Stimulated activated naive CD4-positive, alpha-beta T cell treated with Interleukin-2 at 50 U/mL for 16 hours (primary cell): Measurements from ENCODE around the gene CLMN.

Experiments used
- DNase-seq: peaks from one replicate; lab custom pipeline; 2025; lab: John Stamatoyannopoulos, UW

CLMN gene

DNA sequence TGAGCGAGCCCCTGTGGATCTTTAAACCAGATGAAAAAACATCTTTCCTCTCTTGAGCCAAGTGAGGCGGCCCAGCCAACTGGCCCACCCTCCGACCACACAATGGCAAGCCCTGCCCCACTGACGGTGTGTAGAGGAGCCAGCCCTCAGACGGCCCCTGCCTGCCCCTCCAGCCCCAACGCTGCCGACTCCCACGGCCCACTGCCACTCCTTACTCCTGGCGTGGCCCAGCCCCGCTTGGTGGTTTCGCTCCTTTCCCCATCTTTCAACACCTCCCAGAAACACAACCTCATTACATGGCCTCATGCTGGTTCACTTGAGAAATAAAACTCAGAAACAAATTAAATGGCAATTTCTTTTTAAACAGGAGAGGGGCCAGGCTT, 81.8 kb downstream of the CLMN start:
- DNase-seq: no peak

DNA sequence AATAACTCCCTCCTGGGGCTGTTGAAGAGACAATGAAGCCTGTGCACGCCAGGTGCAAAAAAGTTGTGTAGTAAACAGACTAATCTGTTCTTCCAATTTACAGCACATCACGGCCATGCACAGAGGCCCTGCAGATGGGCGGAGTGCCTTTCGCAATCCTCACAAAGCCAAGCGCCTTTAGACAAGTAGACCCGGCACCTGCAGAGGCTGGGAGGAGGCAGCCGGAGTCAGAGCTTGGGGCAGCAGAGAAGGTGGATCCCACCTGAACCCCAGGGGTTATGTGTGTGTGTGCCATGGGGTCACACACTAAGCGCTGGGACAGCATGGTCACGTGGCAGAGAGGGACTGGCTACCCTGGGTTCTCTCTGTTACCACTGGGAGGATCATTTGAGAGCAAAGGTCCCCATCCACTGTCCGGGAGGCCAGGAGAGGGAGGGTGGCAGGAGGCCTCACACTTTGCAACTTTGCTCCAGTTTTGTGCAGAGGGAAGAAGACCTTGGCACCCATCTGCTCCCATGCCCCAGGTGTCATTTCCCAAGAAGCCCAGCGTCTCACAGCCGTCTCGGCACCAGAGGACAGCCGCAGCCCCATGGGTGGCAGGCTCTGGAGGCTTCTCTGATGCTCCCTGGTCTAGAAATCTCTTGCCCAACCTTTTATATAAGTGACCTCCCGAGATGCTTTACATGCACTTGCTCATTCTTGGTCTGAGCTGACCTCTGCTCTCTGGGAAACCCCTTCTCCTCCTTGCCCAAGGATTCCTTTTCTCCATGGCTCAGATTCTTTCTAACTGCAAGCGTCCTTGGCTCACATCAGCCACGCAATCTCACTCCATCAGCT, 82.4 kb downstream of the CLMN start:
- no peak for DNase-seq

DNA sequence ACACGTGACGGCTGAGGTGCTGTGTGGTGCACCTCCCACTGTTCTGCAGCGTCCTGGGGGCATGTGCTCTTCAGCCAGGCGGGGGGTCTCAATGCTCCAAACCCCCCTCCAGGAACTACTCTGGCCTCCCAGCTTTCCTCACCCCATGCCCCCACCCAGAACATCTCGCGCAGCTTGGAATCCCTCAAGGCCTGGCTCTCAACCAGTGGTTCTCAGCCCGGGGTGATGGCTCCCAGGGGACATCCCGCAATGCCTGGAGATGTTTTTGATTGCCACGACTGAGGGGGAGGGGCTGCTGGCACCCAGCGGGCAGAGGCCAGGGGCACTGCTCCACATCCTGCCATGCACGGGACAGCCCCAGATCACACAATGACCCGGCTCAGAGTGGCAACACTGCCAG, 83.5 kb downstream of the CLMN start:
- DNase-seq: no peak

DNA sequence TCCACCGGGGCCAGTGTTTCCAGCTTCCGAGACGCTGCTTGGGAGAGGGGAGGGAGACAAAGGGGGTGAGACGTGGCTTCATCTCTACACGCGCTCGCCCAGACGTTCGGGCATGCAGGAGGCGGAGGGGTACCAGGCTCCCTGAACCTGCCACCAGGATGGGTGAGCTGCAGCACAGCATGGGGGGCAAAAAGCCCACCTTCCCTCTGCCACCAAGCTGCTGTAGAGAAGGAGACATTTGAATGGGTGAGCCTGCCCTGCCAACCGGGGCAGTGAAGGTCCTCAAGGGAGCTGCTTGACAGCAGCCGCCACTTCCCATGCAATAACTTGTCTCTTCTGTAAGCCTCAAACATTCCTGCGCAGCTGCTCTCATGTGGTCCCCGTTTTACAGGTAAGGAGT, 83.9 kb downstream of the CLMN start:
- DNase-seq: no peak

DNA sequence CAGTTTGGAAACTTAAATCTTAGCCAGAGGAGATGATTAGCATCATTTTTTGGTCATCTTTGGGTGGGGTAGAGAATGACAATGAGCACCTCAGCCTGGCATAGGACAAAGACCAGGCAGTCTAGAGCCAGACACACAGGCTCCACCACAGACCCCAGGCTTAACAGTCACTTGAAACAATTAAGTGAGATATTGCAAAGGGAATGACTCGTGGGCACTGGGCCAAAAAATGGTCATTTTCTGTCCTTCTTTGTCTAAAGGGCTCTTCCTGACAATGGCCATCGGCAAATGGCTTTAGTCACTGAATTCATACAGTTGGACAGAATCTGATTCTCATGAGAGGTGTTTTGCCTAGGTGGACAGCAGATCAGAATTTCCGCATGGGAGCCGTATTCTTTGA, 84.4 kb downstream of the CLMN start:
- DNase-seq: no peak

DNA sequence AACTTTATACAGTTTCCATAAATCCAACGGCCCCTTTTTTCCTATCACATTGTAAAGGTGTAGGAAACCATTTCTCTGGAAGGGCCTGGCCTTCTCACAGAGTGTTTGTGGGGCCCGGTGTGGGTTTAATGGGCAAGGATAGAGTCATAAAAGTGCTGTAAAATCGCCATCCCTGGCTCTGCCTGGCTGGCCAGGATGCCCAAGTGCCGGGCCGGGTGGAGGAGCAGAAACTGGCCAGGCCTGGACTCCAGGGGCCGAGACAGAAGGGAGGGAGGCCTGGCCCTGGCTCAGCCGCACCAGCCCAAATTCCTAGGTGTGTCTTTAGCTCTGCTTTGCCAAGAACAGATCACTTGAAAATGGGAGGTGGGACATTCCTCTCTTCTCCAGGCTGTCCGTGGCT, 85.3 kb downstream of the CLMN start:
- DNase-seq: no peak

DNA sequence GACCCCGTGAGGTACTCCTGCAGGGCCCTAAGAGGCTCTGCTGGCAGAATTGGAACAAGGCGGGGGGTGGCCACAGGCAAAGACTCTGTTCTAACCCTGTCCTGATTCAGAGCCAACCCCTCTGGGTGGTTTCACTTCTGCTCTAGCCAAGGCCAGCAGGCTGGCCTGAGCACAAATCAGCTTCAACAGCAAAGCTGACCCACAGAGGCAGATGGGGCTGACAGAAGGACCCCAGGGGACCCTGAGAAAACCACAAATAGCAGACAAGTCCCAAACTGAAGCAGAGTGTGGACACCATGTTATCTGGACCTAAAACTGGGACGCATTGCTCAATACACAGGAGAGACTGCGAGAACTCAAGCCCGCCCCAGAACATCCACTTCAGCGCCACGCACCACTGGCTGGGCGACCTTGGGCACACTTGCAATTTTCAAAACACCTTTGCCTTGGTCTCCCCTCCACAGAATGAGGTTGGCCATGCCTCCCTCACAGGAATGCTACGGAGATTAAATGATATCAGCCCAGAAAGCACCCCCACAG, 85.9 kb downstream of the CLMN start:
- no peak for DNase-seq

DNA sequence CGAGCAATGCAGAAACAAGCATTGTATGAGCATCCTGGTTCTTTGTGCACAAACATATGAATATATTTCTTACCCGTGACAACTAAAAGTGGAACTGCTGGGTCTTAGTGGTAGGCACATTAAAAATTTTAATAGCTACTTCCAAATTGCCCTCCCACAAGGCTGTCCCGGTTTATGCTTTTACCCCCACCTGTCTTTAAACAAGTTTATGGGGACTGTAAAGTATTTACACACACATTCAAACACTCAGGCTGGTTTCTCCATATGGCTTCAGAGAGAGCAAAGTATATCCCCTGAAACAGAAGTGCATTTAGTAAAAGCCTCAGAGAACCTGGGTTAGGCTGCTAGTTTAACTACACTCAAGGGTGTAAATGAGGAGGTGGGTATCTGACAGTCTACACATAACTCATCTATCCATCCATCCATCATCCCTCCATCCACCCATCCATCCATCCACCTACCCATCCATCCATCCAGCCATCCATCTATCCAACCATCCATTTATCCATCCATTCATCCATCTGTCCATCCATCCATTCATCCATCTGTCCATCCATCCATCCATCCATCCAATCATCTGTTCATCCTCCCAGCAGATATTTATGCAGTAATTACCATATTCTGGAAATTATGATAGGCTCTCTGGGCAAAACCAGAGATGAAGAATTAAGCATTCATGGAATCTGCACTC, 86.7 kb downstream of the CLMN start:
- DNase-seq: no peak

DNA sequence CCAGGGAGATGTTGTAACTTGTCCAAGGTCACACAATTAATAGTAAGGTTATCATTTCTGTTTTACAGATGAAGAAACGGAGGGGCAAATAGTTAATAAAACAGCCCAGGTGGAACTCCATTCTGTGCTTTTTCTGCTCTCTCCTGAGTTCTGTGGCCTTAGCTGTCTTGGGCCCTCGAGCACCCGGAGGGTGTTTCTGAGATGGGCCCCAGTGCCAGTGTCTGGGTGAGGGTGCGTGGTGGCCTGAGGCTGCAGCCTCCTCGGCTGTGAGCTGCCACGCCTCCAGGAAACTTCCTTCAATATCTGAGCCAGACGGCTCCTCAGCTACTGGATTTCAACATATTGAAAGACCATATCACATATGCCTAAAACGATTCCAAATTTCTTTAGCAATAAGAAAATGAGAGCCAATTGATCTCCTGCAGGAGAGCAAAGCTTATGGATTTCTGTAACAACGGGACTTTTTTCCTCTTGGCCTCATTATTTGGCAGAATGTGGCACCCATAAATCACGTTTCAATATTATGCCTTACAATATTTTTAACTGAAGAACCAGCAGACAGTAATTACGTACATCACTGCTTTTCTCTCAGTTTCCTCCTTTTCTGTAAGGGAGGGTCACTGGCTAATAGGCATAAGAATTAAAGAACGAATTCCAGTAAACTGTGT, 87.6 kb downstream of the CLMN start:
- no peak for DNase-seq

DNA sequence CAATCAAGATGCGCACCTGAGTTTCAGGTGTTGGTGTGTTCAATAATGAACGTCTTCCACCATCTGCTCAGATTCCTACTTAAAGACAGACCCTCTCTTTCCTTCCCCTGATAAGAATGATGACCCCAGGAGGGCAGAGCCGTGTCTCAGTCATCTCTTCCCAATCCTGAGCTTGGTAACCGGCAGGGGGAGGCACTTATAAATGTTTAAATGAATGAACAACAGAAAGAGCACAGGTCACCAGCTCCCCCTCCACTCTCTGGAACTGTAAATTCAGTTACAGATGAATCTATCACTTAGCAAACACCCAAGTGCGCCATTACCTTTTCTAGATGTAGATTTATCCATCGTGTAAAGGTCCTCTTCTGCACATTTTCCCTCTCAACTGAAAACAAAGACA, 90.0 kb downstream of the CLMN start:
- DNase-seq: no peak

DNA sequence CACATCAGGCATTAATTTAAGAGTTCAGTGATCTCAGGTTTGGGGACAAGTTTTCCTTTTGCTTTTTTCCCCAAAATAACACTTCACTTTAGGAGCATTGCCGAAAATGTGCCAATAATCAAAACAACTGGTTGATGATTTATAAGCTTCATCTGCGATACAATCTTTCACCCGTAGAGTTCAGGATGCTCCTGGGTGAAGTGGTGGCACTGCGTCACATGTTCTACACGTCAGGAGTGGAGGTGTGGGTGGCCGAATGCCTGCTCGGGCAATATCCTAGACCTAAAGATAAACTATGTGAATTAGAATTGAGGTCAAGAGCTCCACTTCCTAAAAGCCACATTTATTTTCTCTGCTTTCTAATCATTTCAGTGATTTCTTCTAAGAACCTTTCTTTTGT, 91.5 kb downstream of the CLMN start:
- no peak for DNase-seq

DNA sequence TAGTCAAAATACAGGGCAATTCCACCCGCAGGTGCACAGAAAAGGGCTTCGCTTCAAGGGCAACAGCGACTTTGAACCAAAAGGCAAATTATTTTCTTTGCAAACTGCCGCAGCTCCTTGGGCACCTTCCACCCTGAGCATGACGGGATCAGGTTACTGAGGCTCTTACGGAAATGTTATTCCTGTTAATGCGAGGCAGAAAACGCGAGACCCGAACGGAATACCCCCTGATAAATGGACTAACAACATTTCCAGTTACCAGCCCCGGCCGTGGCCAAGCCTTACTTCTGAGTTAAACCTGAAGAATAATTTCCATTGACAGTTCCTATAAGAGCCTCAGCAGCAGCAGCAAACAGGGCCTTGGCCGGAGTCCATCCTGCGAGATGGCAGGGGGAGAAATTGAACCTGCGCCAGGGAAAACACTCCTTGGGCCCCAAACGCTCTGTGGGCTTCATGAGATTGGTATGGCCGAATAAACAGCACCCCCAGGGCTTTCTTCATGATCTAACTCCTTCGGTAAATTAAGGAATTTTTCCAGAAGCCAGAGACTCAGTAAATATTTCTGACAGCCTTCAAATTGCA, 92.3 kb downstream of the CLMN start:
- no peak for DNase-seq

DNA sequence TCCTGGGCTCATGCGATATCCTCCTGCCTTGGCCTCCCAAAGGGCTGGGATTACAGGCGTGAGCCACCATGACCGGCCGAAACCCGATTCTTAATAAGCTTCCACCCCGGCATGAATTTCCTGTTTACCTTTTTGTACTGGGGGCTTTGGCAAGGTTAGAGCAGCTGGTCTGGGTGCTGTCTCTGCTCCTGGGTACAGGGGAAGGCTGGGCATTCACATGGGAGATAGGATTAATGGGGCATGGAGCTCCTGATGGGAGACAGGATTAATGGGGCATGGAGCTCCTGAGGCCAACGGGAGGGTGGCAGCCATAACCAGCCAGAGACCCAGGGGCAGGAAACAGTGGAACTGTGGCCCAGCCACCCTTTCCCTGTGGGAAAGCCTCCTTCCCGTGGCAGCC, 92.9 kb downstream of the CLMN start:
- DNase-seq: no peak

DNA sequence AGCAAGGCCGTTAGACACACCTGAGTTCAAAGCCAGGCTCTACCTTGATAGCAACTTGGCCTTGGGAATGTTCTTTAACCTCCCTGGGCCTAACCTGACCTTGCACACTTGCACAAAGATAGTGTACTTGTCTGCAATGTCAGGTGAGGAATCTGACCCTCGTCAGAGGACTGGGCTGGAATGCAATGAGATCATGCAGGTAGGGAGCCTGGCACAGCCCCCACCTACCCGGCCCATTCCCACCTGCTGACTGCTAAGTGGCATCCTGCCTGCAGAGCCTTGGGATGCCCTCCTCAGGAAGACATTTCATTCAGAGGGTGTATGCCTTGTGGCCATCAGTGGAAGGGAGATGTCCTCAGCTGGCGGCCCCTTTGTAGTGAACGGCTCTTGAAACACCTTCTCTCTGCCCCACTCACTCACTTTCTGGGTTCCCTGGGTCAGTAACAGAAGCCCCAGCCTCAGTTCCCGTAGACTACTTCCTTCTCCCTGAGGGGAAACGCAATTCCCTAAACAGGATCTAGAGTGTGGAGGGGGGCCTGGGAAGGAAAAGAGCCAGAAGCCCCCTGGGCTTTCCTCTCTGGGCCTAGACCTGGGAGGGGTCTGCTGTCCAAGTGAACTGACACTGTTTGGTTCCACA, 94.3 kb downstream of the CLMN start:
- DNase-seq: no peak

DNA sequence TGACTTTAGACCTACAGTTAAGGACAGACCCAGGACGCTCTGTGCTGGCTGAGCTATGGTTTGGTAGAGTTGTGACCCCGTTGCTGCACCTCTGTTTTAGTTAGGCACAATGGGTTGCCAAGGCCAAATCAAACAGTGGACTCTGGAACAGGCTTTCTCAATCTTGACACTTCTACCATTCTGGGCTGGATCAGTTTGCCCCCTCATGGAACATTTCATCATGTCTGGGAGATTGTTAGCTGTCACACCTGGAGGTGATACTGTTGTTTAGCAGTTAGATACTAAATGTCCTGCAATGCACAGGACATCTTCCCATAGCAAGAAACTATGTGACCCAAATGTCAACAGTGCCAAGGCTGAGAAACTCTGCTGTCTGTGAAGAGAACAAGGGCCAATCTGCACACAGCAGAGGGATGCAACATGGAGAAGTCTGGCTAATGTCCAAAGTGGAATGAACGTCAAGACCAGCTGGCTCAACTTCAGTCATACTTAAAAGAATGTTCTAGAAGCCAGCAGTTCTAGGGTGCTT, 96.8 kb downstream of the CLMN start:
- no peak for DNase-seq

DNA sequence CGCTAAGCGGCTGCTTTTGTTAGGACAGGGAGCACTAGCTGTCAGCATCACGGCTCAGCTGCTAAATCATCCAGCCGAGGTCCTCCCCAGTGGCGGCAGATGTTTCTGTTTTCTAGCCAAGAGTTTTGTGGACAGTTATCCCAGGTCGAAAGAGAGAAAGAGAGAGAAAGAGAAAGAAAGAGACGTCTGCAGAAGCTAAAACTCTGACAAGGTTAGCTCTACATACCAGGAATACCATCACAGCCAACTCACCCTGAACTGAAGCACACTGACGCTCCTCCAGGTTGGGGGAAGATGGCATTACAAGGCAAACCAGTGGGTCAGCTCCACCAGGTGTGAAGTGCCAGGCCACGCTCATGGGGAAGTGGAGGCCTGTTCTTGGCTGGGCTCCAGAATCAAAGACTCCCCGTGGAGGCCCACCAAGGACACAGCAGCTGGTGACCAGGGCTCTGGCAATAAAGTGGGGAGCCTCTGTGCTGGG, 97.5 kb downstream of the CLMN start:
- no peak for DNase-seq

DNA sequence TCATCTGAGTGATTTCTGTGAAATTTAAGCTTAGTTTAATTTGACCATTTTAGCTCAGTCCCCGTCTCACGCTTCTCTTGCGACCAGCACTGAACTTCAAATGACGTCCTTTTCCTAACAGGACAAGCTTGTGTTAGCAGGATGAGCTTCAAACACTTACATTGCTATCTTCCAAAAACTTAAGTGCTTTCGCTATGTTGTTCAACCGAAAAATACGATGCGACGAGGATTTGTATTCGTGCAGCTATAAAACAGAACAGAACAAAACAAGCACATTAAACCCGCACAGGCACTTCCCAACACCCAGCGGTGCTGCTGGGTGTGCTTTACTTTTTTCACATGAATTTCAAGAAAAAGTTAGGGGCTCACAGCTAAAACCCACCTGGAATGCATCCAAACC, 98.2 kb downstream of the CLMN start:
- no peak for DNase-seq

DNA sequence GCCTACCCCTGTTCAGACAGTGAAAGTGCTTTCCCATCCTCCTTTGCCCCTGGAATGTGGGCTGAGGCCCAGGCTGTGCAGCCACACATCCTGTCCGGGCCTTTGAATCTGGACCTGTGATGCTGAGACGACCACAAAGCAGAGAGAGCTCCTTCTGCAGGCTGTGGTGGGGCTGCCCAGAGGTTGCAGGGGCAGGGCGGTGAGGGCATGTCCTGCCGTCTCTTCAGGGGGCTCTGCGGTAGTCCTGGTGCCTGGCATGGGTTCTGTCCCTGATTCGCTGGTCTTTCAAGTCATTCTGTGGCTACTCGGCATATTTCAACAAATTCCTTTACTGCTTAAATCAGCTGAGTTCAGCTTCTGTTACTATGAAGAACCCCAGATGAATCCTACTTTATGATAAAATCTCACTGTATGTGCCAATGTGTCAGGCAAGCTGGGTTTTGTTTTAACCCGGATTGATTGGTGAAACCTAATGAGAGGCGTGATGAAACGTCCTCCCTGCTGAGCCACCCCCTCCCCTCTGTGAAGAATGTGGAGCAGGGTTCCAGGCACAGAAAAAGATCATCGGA, 99.0 kb downstream of the CLMN start:
- no peak for DNase-seq

DNA sequence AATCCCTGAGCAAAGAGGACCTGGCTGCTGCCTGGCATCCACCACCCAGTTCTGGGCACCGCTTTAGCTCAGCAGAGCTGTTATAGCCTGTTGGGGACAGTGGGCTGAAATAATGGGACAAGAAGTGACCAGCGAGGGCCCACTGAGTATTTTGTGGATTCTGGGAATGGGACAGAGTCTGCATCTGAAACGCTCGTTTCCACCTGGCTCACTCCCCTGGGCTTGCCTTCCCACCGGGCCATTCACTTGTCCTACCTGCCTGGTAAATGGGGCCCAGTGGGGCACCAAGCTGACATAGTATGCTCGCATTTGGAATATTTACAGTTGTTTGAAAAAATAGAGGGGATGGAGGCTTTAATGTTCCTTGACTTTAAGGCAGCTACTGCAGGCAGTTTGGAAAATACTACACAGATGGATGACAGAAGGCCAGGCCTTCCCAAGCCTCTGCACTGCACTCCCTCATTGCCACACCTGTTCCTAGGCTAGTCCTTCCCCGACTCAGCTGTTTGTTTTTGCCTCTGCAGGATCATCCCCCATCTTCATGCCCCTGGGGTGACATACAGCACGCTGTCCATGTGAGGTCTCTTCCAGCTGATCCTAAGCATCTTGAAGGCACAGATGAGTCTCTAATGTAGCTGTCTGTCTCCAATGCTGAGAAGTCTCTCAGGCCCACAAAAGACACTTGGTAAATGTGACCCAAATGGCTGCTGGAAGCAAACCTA, 101.1 kb downstream of the CLMN start:
- DNase-seq: no peak

DNA sequence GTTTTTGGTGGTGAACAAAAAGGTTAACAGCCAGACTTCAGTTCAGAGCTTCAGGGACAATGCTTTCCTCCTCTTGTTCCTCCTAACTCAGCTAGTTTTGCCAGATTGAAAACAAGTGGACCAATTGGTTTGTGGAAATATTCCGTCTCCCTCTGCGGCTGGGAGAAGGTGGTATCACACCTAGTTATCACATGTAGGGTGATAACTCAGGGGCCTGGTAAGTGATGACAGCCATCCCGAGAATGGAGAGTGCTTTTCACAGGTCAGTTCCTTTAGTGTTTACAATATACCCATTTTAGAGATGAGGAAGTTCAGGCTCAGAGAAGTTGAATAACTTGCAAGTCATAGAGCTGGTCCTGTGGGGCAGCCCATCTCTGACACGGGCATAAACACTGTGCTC, 101.7 kb downstream of the CLMN start:
- DNase-seq: no peak
